Thymus (tissue), 11 donors: ENCODE results near the gene PCDH1. TPM values are rescaled to one million over a fixed set of nuclear protein-coding genes. Genes with fewer than 3 reads are reported as not detected.

ENCODE experiments used
- DNase-seq, 9 donors: peaks; one replicate each; pipeline ENCODE4 v3.0.0-alpha.2; 2013; ENCODE audit warnings: low spot score in 9 of 9, low read depth in 6 of 9, missing footprints in 1 of 9
- H3K27ac ChIP-seq, 2 donors: one replicate each; pipeline ENCODE4 v1.5.1; 2013; ENCODE audit warnings: control low read depth in 1 of 2, low read depth in 1 of 2, low read length in 1 of 2, mild to moderate bottlenecking in 1 of 2, moderate library complexity in 1 of 2
- H3K27me3 ChIP-seq, 2 donors: one replicate each; pipeline ENCODE4 v1.5.1; 2013; ENCODE audit warnings: low read length in 1 of 2; ENCODE audit not compliant: control insufficient read depth in 2 of 2, insufficient read depth in 1 of 2
- H3K36me3 ChIP-seq, 2 donors: one replicate each; pipeline ENCODE4 v1.5.1; 2013; ENCODE audit warnings: low read length in 1 of 2, mild to moderate bottlenecking in 1 of 2, moderate library complexity in 1 of 2; ENCODE audit not compliant: control insufficient read depth in 2 of 2, insufficient read depth in 2 of 2
- H3K4me1 ChIP-seq, 2 donors: one replicate each; pipeline ENCODE4 v1.5.1; 2013; ENCODE audit warnings: low read length in 2 of 2; ENCODE audit not compliant: control insufficient read depth in 2 of 2, insufficient read depth in 2 of 2
- H3K4me3 ChIP-seq, 2 donors: one replicate each; pipeline ENCODE4 v1.5.1; 2013; ENCODE audit warnings: low read length in 2 of 2, control low read depth in 1 of 2, mild to moderate bottlenecking in 1 of 2
- H3K9me3 ChIP-seq, 2 donors: one replicate each; pipeline ENCODE4 v1.5.1; 2013; ENCODE audit warnings: low read length in 1 of 2, mild to moderate bottlenecking in 1 of 2; ENCODE audit not compliant: control insufficient read depth in 2 of 2, insufficient read depth in 1 of 2
- WGBS: extraction: QIAGEN DNeasy Blood & Tissue Kit; methylation state at CpG from one replicate; pipeline ENCODE4 v1.1.7; 2013; 5-methylcytosine and 5-hydroxymethylcytosine counted together
- polyA plus RNA-seq: library from polyadenylated mRNA; stranded (reverse); fragments of 200-250 nt; gene quantifications from one replicate; pipeline ENCODE4 v1.2.3, GENCODE V29; 2013
- total RNA-seq: library from RNA; stranded (reverse); fragments of 120-200 nt; gene quantifications from one replicate; pipeline ENCODE4 v1.2.4, GENCODE V29; 2013
- donor health status: healthy.

The PCDH1 gene
- total and polyA plus RNA-seq, 2 donors: 1.9 to 5.1 TPM

- H3K27ac ChIP-seq: no peak overlapping the region
- H3K27me3 ChIP-seq: peaks cover 2 to 66% of the 10 kb centered on the region in 2 donors
- no peak overlapping the region for H3K4me3 ChIP-seq
- DNase-seq: no peak
- 93% methylated on average over 24 of the region's 24 CpGs for whole genome bisulfite sequencing
- H3K36me3 ChIP-seq: no peaks in the 10 kb centered on the region
- H3K4me1 ChIP-seq: no peaks in the 10 kb centered on the region
- no peaks in the 10 kb centered on the region for H3K9me3 ChIP-seq
Measured at GRCh38 chr5:141864371-141865370, 13.5 kb downstream of the PCDH1 start.

GRCh38 chr5:141863569-141864178 lies 14.5 kb downstream of the PCDH1 start:
- no peak for DNase-seq
- 97% methylated on average over 20 of the region's 20 CpGs for WGBS
- Histone ChIP-seq H3K4me1 (no peaks in the 10 kb centered on the region), H3K27ac (no peak overlapping the region), H3K9me3 (no peaks in the 10 kb centered on the region), H3K4me3 (no peak overlapping the region), H3K27me3 (peaks cover 2 to 64% of the 10 kb centered on the region in 2 donors), H3K36me3 (no peaks in the 10 kb centered on the region)

- Histone ChIP-seq H3K36me3 (no peaks in the 10 kb centered on the region), H3K27ac (no peak overlapping the region), H3K4me1 (no peaks in the 10 kb centered on the region), H3K27me3 (peaks cover 2 to 66% of the 10 kb centered on the region in 2 donors), H3K4me3 (no peak overlapping the region), H3K9me3 (no peaks in the 10 kb centered on the region)
- no peak for DNase-seq
- 91% methylated on average over 16 of the region's 16 CpGs for WGBS
Measured at GRCh38 chr5:141862936-141863543, 15.2 kb downstream of the PCDH1 start.

GRCh38 chr5:141861194-141861593 lies 17.0 kb downstream of the PCDH1 start:
- Histone ChIP-seq H3K36me3 (no peaks in the 10 kb centered on the region), H3K4me1 (no peaks in the 10 kb centered on the region), H3K4me3 (no peak overlapping the region), H3K27ac (no peak overlapping the region), H3K9me3 (no peaks in the 10 kb centered on the region), H3K27me3 (peaks cover 2 to 56% of the 10 kb centered on the region in 2 donors)
- DNase-seq: no peak
- 92% methylated on average over 5 of the region's 5 CpGs for WGBS

- no peak for DNase-seq
- WGBS: 61% methylated on average over 5 of the region's 5 CpGs
- peaks cover 2 to 55% of the 10 kb centered on the region in 2 donors for H3K27me3 ChIP-seq
Measured at GRCh38 chr5:141858079-141858765, 20.0 kb downstream of the PCDH1 start.

GRCh38 chr5:141857226-141857625 lies 21.0 kb downstream of the PCDH1 start:
- no peaks in the 10 kb centered on the region for H3K4me1 ChIP-seq
- H3K27me3 ChIP-seq: peaks cover 2 to 58% of the 10 kb centered on the region in 2 donors
- no peaks in the 10 kb centered on the region for H3K9me3 ChIP-seq
- no peak for DNase-seq
- no peak overlapping the region for H3K27ac ChIP-seq
- H3K36me3 ChIP-seq: no peaks in the 10 kb centered on the region
- 96% methylated on average over 12 of the region's 12 CpGs for WGBS
- no peak overlapping the region for H3K4me3 ChIP-seq

More at GRCh38 chr5:141858079-141858765, 20.0 kb downstream of the PCDH1 start:
- Histone ChIP-seq H3K27ac (no peak overlapping the region), H3K36me3 (no peaks in the 10 kb centered on the region), H3K4me3 (no peak overlapping the region), H3K9me3 (no peaks in the 10 kb centered on the region), H3K4me1 (no peaks in the 10 kb centered on the region)

GRCh38 chr5:141856037-141856790 lies 22.0 kb downstream of the PCDH1 start:
- H3K27ac ChIP-seq: no peak overlapping the region
- H3K27me3 ChIP-seq: peaks cover 2 to 57% of the 10 kb centered on the region in 2 donors
- H3K4me3 ChIP-seq: no peak overlapping the region
- 92% methylated on average over 21 of the region's 21 CpGs for WGBS
- no peaks in the 10 kb centered on the region for H3K9me3 ChIP-seq
- no peak for DNase-seq
- H3K4me1 ChIP-seq: no peaks in the 10 kb centered on the region
- H3K36me3 ChIP-seq: no peaks in the 10 kb centered on the region

GRCh38 chr5:141855265-141856036 lies 22.8 kb downstream of the PCDH1 start:
- no peak for DNase-seq
- Histone ChIP-seq H3K36me3 (no peaks in the 10 kb centered on the region), H3K9me3 (no peaks in the 10 kb centered on the region), H3K4me3 (no peak overlapping the region), H3K27me3 (peaks cover 0 to 60% of the 10 kb centered on the region in 2 donors), H3K27ac (no peak overlapping the region), H3K4me1 (peaks cover 0 to 5% of the 10 kb centered on the region in 2 donors)
- WGBS: 66% methylated on average over 8 of the region's 8 CpGs
